CD4-positive, alpha-beta T cell (primary cell): Measurements from ENCODE around the gene TTC34. TPM values are rescaled to one million over a fixed set of nuclear protein-coding genes. Genes with fewer than 3 reads are reported as not detected.

Experiments used
- ATAC-seq: fragments of 200-7000 bp; cut with Tn5 transposase; one replicate; pipeline ENCODE4 v1.10.0; 2022; ENCODE audit warnings: mild to moderate bottlenecking; ENCODE audit not compliant: poor library complexity
- CTCF ChIA-PET: fragments of 350-600 bp; sonication (Branson Sonifier 250); formaldehyde crosslinking; loops from one replicate; lab custom pipeline; 2021; ENCODE audit warnings: antibody characterized with exemption, inconsistent platforms; lab: Charles Lee
- POLR2A ChIA-PET: fragments of 350-600 bp; sonication (Branson Sonifier 250); formaldehyde crosslinking; loops from one replicate; lab custom pipeline; 2021; ENCODE audit warnings: antibody characterized with exemption, inconsistent platforms; lab: Charles Lee
- DNase-seq, 14 experiments: peaks; one replicate each; pipeline ENCODE4 v3.0.0-alpha.2; 2013 to 2020; ENCODE audit warnings: mixed read lengths in 2 of 14
- H3K27ac ChIP-seq, 2 donors: one replicate each; pipeline versions ENCODE4 v1.5.1 to v1.7.0; 2013; ENCODE audit warnings: low read length in 2 of 2, low read depth in 1 of 2, mild to moderate bottlenecking in 1 of 2
- H3K27me3 ChIP-seq, 2 experiments: 1 replicate in 1 of 2; 2 replicates in 1 of 2; pipeline versions ENCODE4 v1.6.1 to v1.7.0; 2013; ENCODE audit warnings: low read length in 2 of 2, control low read depth in 1 of 2, mild to moderate bottlenecking in 1 of 2, moderate library complexity in 1 of 2; ENCODE audit not compliant: insufficient read depth in 2 of 2, control insufficient read depth in 1 of 2
- H3K36me3 ChIP-seq: one replicate; pipeline ENCODE4 v1.6.1; 2013; ENCODE audit warnings: low read length, control low read depth; ENCODE audit not compliant: insufficient read depth
- H3K4me1 ChIP-seq: one replicate; pipeline ENCODE4 v1.6.1; 2013; ENCODE audit warnings: low read length, control low read depth; ENCODE audit not compliant: insufficient read depth
- H3K4me3 ChIP-seq: one replicate; pipeline ENCODE4 v1.5.1; 2013; ENCODE audit warnings: mild to moderate bottlenecking, low read length, moderate library complexity
- H3K9me3 ChIP-seq, 2 experiments: 1 replicate in 1 of 2; 2 replicates in 1 of 2; pipeline versions ENCODE4 v1.6.1 to v1.7.0; 2013; ENCODE audit warnings: low read length in 2 of 2, mild to moderate bottlenecking in 2 of 2, control low read depth in 1 of 2, moderate library complexity in 1 of 2; ENCODE audit not compliant: control insufficient read depth in 1 of 2, insufficient read depth in 1 of 2
- H3K27ac Mint-ChIP-seq: one replicate; pipeline ENCODE4 v1.8.0; 2020; ENCODE audit warnings: mixed read lengths
- H3K27me3 Mint-ChIP-seq: one replicate; pipeline ENCODE4 v1.8.0; 2021; ENCODE audit warnings: mixed read lengths
- H3K36me3 Mint-ChIP-seq: one replicate; pipeline ENCODE4 v1.8.0; 2021; ENCODE audit warnings: low read depth, mixed read lengths
- H3K4me1 Mint-ChIP-seq: one replicate; pipeline ENCODE4 v1.8.0; 2021; ENCODE audit warnings: low read depth, mixed read lengths
- H3K4me3 Mint-ChIP-seq: one replicate; pipeline ENCODE4 v1.8.0; 2020; ENCODE audit warnings: mild to moderate bottlenecking, mixed read lengths
- H3K9me3 Mint-ChIP-seq: one replicate; pipeline ENCODE4 v1.8.0; 2020; ENCODE audit warnings: mixed read lengths
- intact Hi-C, 2 experiments: fragments of 100-400 bp; cut with DNase I in 1 of 2; cut with micrococcal nuclease in 1 of 2; formaldehyde crosslinking; loops; one replicate each; pipeline versions ENCODE4 v1.15.1 to v1.9.0; 2023 to 2025; cut with DNase I, micrococcal nuclease
- total RNA-seq, 174 experiments: library from RNA in 2 of 174; stranded (reverse) in 2 of 174; gene quantifications; one replicate each; pipeline ENCODE4 v1.2.3 and lab custom pipeline; 2021 to 2026
- TF ChIP-seq, protein P1 (sequence below): fragments of 200-600 bp; IDR thresholded peaks from one replicate; pipeline ENCODE4 v1.8.0; 2022; ENCODE audit warnings: antibody characterized with exemption, mild to moderate bottlenecking

TTC34 gene
- total RNA-seq, 2 experiments from 2014 or later: 1.3 TPM

DNA sequence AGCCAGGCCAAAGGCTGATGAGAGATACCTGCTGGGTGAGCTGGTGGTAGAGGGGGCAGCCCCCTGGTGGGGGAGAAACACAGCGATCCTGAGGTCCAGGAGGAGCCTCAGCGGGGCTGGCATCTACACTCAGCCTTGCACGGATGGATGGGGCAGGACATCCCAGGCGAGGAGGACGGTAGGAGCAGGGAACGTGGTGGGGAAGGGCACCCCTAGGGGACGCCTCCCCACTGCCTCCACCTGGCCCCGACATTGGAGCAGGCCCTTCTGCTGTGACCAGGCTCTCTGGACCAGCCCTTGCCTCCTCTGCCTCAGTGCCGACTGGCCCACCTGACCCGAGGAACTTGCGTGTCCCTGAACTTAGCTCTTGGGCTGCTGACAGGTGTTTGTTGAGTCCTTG is 162.3 kb downstream of the TTC34 start:
- no peaks in the 10 kb centered on the region for H3K27me3 ChIP-seq
- intact Hi-C loops: no loop called here
- no peak overlapping the region for H3K4me3 ChIP-seq
- TF ChIP-seq, protein P1, sequence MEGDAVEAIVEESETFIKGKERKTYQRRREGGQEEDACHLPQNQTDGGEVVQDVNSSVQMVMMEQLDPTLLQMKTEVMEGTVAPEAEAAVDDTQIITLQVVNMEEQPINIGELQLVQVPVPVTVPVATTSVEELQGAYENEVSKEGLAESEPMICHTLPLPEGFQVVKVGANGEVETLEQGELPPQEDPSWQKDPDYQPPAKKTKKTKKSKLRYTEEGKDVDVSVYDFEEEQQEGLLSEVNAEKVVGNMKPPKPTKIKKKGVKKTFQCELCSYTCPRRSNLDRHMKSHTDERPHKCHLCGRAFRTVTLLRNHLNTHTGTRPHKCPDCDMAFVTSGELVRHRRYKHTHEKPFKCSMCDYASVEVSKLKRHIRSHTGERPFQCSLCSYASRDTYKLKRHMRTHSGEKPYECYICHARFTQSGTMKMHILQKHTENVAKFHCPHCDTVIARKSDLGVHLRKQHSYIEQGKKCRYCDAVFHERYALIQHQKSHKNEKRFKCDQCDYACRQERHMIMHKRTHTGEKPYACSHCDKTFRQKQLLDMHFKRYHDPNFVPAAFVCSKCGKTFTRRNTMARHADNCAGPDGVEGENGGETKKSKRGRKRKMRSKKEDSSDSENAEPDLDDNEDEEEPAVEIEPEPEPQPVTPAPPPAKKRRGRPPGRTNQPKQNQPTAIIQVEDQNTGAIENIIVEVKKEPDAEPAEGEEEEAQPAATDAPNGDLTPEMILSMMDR: no peak
- no peaks in the 10 kb centered on the region for H3K36me3 Mint-ChIP-seq
- no peak overlapping the region for H3K27ac ChIP-seq
- H3K4me1 Mint-ChIP-seq: peaks cover 12% of the 10 kb centered on the region
- H3K9me3 ChIP-seq: peaks cover 0 to 17% of the 10 kb centered on the region in 2 experiments
- ChIA-PET CTCF (no interaction called here), POLR2A (no interaction called here)
- peak overlapping the region; percentile 78 for H3K27ac Mint-ChIP-seq
- no peaks in the 10 kb centered on the region for H3K9me3 Mint-ChIP-seq
- peaks cover 32% of the 10 kb centered on the region for H3K4me1 ChIP-seq
- ATAC-seq (no peak), DNase-seq (peak in 1 of 14 experiments; percentile 19)
- H3K27me3 Mint-ChIP-seq: no peaks in the 10 kb centered on the region
- H3K36me3 ChIP-seq: no peaks in the 10 kb centered on the region
- peak overlapping the region; percentile 54 for H3K4me3 Mint-ChIP-seq

DNA sequence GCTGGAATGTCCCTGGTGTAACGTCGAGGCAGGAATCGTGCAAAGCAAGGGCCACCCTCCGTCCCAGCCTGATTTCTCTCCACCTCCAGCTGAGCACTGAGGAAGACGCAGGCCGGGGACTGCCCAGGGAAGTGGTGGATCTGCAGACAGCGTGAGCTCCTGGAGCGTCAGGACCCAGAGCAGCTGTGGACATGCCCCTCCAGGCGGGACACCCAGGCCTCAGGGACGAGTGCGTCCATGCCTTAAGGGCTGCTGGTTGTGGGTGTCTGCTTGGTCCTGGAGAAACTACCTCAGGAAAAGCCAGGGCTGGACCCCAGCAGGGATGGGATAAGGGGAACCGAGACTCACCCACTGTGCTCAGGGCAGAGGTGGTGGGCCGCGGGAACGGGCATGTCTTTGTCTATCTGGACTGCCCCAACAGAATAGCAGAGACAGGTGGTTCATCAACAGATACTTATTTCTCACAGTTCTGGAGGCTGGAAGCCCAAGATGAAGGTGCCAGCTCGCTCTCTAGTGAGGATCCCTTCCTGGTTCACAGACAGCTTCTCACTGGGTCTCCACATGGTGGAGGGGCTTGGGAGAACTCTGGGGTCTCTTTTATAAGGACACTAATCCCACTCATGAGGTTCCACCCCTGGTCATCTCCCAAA is 162.9 kb downstream of the TTC34 start:
- Histone ChIP-seq H3K27me3 (no peaks in the 10 kb centered on the region), H3K4me3 (no peak overlapping the region), H3K36me3 (no peaks in the 10 kb centered on the region), H3K27ac (no peak overlapping the region), H3K9me3 (peaks cover 0 to 22% of the 10 kb centered on the region in 2 experiments), H3K4me1 (peaks cover 27% of the 10 kb centered on the region)
- Mint-ChIP-seq H3K27me3 (no peaks in the 10 kb centered on the region), H3K36me3 (no peaks in the 10 kb centered on the region), H3K4me3 (peak overlapping the region; percentile 54), H3K27ac (peak overlapping the region; percentile 78), H3K4me1 (peaks cover 12% of the 10 kb centered on the region), H3K9me3 (no peaks in the 10 kb centered on the region)
- intact Hi-C loops: no loop called here
- TF ChIP-seq, protein P1: no peak
- ChIA-PET CTCF (no interaction called here), POLR2A (no interaction called here)
- ATAC-seq (no peak), DNase-seq (peak in 1 of 14 experiments; percentile 15)

DNA sequence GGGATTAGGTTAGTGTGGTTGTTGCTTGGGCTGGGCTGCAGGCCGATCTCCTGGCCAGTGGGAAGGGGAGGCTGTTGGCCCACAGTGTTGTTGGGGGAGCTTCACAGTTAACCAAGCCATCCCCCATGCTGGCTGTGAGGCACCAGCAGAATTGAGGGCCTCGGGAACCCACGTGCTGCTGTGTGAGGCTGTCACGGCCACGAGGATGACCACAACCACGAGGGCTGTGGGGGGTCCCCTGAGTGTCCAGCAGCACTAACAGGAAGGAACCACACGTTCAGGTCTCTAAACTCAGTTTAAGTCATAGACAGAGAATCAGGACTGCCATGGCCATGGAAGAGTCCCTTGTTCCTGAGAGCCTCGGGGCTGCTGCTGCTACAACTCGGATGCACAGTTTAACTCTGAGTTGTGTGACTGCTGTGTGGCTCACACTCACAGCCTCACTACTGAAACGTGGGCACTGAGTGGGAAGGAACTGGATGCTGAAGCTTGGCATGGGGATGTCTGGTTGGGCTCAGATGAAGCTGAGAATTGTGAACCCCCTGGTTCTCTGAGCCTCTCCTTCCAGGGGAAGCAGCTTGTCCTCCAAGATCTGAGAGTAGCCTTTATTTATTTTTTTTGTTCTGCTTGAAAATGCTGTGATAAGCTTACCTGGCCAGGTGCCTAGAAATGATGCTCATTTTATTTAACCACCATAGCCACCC is 163.9 kb downstream of the TTC34 start:
- Mint-ChIP-seq H3K27me3 (no peaks in the 10 kb centered on the region), H3K9me3 (no peaks in the 10 kb centered on the region), H3K4me3 (peak overlapping the region; percentile 25), H3K4me1 (peaks cover 12% of the 10 kb centered on the region), H3K27ac (peak overlapping the region; percentile 47), H3K36me3 (no peaks in the 10 kb centered on the region)
- no peak overlapping the region for H3K27ac ChIP-seq
- H3K4me3 ChIP-seq: no peak overlapping the region
- no peak for DNase-seq
- no peak for ATAC-seq
- H3K9me3 ChIP-seq: peaks cover 0 to 22% of the 10 kb centered on the region in 2 experiments
- H3K4me1 ChIP-seq: peaks cover 20% of the 10 kb centered on the region
- H3K36me3 ChIP-seq: no peaks in the 10 kb centered on the region
- TF ChIP-seq, protein P1: no peak
- ChIA-PET CTCF (no interaction called here), POLR2A (interaction anchor here (0.8 kb wide), 1 partner anchor 14 kb away, joined by 3 read pairs; no protein-coding TSS in a partner anchor)
- intact Hi-C loops: no loop called here
- no peaks in the 10 kb centered on the region for H3K27me3 ChIP-seq
